Keratinocyte (primary cell): ENCODE measurements around the gene CCN6.

Experiments
- CTCF ChIP-seq, 3 experiments: IDR thresholded peaks in 1 of 3; conservative IDR thresholded peaks in 1 of 3; optimal IDR thresholded peaks in 1 of 3; 2 replicates in 2 of 3; 3 replicates in 1 of 3; pipeline versions ENCODE3 to v1.5.1; 2011; ENCODE audit warnings: low read length in 3 of 3, mild to moderate bottlenecking in 3 of 3, moderate library complexity in 2 of 3, control low read depth in 1 of 3, inconsistent platforms in 1 of 3; ENCODE audit not compliant: insufficient read depth in 2 of 3; ENCODE audit errors: extremely low read depth in 1 of 3
- EZH2 ChIP-seq: IDR thresholded peaks from one replicate; pipeline ENCODE4 v1.6.1; 2012; ENCODE audit warnings: inconsistent platforms, mild to moderate bottlenecking, low read length, moderate library complexity

- no peak for TF ChIP-seq CTCF (optimal IDR thresholded peaks at IDR 0.05 in 1 of 3, IDR thresholded peaks at IDR 0.05 in 1 of 3, conservative IDR thresholded peaks at IDR 0.05 in 1 of 3; ENCODE audit: extremely low read depth in 1 of 3, insufficient read depth in 2 of 3, low read length in 3 of 3)
- TF ChIP-seq EZH2 = no peak
Observed at GRCh38 chr6:112026933-112027332, 27.0 kb upstream of the CCN6 start.
